Adrenal gland (tissue), 12 donors: ENCODE results near the gene ZNF385A. TPM values are rescaled to one million over a fixed set of nuclear protein-coding genes. Genes with fewer than 3 reads are reported as not detected.

ENCODE experiments used
- DNase-seq, 7 donors: peaks; one replicate each; pipeline ENCODE4 v3.0.0-alpha.2; 2019 to 2020
- H3K27ac ChIP-seq, 5 donors: fragments of 200-600 bp; sonication (generic) in 4 of 5; 1 replicate in 3 of 5; 2 replicates in 2 of 5; pipeline versions ENCODE4 v1.5.1 to v1.8.0; 2016 to 2020; ENCODE audit warnings: mild to moderate bottlenecking in 1 of 5
- H3K27me3 ChIP-seq: fragments of 200-600 bp; 2 replicates; pipeline ENCODE4 v1.8.0; 2021
- H3K36me3 ChIP-seq, 2 donors: fragments of 200-600 bp; replicated peaks in 1 of 2; 1 replicate in 1 of 2; 2 replicates in 1 of 2; pipeline versions ENCODE4 v1.5.1 to v1.8.0; 2018 to 2022
- H3K4me1 ChIP-seq, 2 donors: fragments of 200-600 bp; replicated peaks in 1 of 2; 1 replicate in 1 of 2; 2 replicates in 1 of 2; pipeline versions ENCODE4 v1.5.1 to v1.8.0; 2018 to 2021
- H3K4me3 ChIP-seq, 4 donors: fragments of 200-600 bp; sonication (generic) in 3 of 4; one replicate each; pipeline ENCODE4 v1.5.1; 2016 to 2018
- H3K9me3 ChIP-seq, 3 donors: fragments of 200-600 bp; sonication (generic) in 1 of 3; replicated peaks in 1 of 3; 1 replicate in 2 of 3; 2 replicates in 1 of 3; pipeline versions ENCODE4 v1.5.1 to v1.8.0; 2016 to 2021
- POLR2A ChIP-seq, 2 donors: fragments of 450-650 bp; IDR thresholded peaks; one replicate each; pipeline ENCODE4 v1.6.1; 2017; ENCODE audit warnings: antibody characterized with exemption in 2 of 2, mild to moderate bottlenecking in 2 of 2, moderate library complexity in 1 of 2
- WGBS, 4 donors: extraction: QIAGEN DNeasy Blood & Tissue Kit in 2 of 4; methylation state at CpG; one replicate each; pipeline versions ENCODE4 v1.1.5 to v1.1.7; 2013 to 2017; 5-methylcytosine and 5-hydroxymethylcytosine counted together
- intact Hi-C, 2 donors: fragments of 100-400 bp; cut with DNase I; formaldehyde crosslinking; loops; one replicate each; pipeline versions ENCODE4 v1.14.1 to v1.15.0; 2022 to 2023
- polyA plus RNA-seq, 3 donors: library from polyadenylated mRNA; stranded (reverse); fragments of 200-250 nt in 2 of 3; fragments of 350-450 nt in 1 of 3; fragmentation: Illumina TruSeq in 1 of 3; extraction: RNeasy Lipid Tissue Mini Kit (QIAGEN cat#74804) in 1 of 3; gene quantifications; one replicate each; pipeline ENCODE4 v1.2.3, GENCODE V29; 2013 to 2014
- total RNA-seq, 9 donors: library from RNA; depleted of rRNA in 4 of 9; stranded (reverse); fragments of >200 nt in 4 of 9; fragments of 120-200 nt in 1 of 9; fragmentation: NEBNext Ultra II Directional in 1 of 9; extraction: Animal tissue kit (Norgen Biotek cat#: 25700) in 1 of 9; gene quantifications; one replicate each; pipeline versions ENCODE4 v1.1.0 to v1.2.4, GENCODE V29; 2013 to 2023
- TF ChIP-seq, protein P1 (sequence below), 6 experiments: fragments of 450-650 bp in 4 of 6; fragments of 200-600 bp in 2 of 6; sonication (generic) in 1 of 6; IDR thresholded peaks; 1 replicate in 5 of 6; 2 replicates in 1 of 6; pipeline versions ENCODE4 v1.5.1 to v1.8.0; 2016 to 2021; ENCODE audit warnings: antibody characterized with exemption in 6 of 6, mild to moderate bottlenecking in 2 of 6, moderate library complexity in 1 of 6
- donor health status: healthy with polysubstance abuse.
- donor health status: Bipolar disorder and iron deficiency.
- donor health status: DM: yes; HTN: yes; CAD: no.
- donor health status: DM: no; HTN: no; CAD: no.
- donor health status: DM: no; HTN: no; CAD: no.
- donor health status: DM: yes; HTN: yes; CAD: no.

ZNF385A gene
- total and polyA plus RNA-seq, 12 donors, result 0.94 to 38.2 (median 13.1) TPM

DNA sequence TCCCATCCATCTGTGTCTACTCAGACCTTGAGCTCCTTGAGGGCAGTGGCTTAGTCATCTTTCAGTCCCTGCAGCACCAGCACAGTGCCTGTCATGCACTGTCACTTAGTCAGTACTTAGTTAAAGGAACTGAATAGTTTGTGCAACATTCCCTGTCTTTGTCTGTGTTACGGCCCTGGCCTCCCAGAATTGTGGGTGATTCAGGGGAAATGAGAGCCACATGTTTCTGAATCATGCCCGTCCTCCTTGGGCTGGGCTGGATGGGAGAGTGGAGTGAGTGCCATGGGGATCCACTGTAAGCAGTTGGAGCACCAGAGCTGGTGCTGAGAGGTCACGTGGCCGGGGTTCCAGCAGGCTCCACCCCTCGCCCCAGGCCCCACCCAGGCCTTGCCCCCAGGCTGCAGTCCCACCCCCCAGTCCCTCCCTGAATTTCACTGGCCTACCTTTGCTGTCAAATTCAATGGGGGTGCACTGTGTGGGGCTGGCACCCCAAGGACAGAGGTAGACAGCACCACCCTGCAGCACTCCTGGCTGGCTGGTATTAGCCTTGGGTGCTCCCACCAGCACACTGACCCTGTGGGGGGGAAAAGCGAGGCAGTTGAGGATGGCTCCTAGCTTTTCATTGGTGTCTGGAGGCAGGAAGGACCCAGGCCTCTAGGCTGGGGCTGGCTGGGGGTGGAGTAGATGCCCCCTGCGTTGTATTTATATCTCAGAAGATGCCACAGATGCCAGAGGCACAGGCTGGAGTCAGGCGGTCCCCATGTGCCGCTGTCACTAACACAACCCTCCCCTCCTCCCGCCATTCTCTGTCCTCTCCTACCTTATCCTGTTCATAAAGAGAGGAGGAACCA, 27.1 kb upstream of the ZNF385A start:
- no peak overlapping the region for H3K4me3 ChIP-seq
- H3K36me3 ChIP-seq, result peaks cover 0 to 30% of the 10 kb centered on the region in 2 donors
- WGBS, 4 donors, result 30 to 53% (median 49%) methylated on average over 7 to 10 of the region's 10 CpGs
- intact Hi-C loops, result no loop called here
- H3K27me3 ChIP-seq, result no peaks in the 10 kb centered on the region
- DNase-seq, result peak; percentile 75 to 95 (median 93)
- peak in 1 of 2 donors; percentile 56 for TF ChIP-seq POLR2A (IDR thresholded peaks at IDR 0.05)
- TF ChIP-seq, protein P1, sequence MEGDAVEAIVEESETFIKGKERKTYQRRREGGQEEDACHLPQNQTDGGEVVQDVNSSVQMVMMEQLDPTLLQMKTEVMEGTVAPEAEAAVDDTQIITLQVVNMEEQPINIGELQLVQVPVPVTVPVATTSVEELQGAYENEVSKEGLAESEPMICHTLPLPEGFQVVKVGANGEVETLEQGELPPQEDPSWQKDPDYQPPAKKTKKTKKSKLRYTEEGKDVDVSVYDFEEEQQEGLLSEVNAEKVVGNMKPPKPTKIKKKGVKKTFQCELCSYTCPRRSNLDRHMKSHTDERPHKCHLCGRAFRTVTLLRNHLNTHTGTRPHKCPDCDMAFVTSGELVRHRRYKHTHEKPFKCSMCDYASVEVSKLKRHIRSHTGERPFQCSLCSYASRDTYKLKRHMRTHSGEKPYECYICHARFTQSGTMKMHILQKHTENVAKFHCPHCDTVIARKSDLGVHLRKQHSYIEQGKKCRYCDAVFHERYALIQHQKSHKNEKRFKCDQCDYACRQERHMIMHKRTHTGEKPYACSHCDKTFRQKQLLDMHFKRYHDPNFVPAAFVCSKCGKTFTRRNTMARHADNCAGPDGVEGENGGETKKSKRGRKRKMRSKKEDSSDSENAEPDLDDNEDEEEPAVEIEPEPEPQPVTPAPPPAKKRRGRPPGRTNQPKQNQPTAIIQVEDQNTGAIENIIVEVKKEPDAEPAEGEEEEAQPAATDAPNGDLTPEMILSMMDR (IDR thresholded peaks at IDR 0.05), result no peak
- H3K9me3 ChIP-seq, result no peaks in the 10 kb centered on the region
- peak overlapping the region; percentile 18 to 91 (median 75) for H3K27ac ChIP-seq
- H3K4me1 ChIP-seq, result peaks cover 49 to 59% of the 10 kb centered on the region in 2 donors

DNA sequence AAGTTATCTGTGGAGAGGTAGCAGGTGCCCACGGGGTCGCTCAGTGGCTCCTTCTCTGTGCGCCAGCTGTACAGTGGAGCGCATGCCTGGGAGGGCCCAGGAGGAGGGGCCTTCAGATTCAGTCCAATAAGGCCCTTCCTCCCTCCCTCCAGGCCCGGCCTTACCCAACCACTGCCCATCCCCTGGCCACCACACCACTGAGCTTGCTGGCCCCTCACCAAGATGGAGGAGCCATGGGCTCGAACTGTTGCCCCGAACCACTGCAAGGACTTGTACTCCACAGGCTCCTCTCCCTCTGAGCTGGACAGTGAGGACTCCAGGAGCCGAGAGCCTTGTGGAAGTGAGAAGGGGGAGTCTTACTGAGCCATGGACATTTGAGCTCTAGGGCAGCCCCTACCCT, 24.7 kb upstream of the ZNF385A start:
- DNase-seq, result no peak
- WGBS, 4 donors, result 82 to 94% (median 89%) methylated on average over 7 to 8 of the region's 8 CpGs
- no peak for TF ChIP-seq POLR2A (IDR thresholded peaks at IDR 0.05)
- TF ChIP-seq, protein P1 (IDR thresholded peaks at IDR 0.05), result no peak
- Histone ChIP-seq H3K4me3 (no peak overlapping the region), H3K36me3 (peaks cover 0 to 54% of the 10 kb centered on the region in 2 donors), H3K27me3 (no peaks in the 10 kb centered on the region), H3K9me3 (no peaks in the 10 kb centered on the region), H3K4me1 (peaks cover 28 to 38% of the 10 kb centered on the region in 2 donors), H3K27ac (no peak overlapping the region)
- intact Hi-C loops, result no loop called here

DNA sequence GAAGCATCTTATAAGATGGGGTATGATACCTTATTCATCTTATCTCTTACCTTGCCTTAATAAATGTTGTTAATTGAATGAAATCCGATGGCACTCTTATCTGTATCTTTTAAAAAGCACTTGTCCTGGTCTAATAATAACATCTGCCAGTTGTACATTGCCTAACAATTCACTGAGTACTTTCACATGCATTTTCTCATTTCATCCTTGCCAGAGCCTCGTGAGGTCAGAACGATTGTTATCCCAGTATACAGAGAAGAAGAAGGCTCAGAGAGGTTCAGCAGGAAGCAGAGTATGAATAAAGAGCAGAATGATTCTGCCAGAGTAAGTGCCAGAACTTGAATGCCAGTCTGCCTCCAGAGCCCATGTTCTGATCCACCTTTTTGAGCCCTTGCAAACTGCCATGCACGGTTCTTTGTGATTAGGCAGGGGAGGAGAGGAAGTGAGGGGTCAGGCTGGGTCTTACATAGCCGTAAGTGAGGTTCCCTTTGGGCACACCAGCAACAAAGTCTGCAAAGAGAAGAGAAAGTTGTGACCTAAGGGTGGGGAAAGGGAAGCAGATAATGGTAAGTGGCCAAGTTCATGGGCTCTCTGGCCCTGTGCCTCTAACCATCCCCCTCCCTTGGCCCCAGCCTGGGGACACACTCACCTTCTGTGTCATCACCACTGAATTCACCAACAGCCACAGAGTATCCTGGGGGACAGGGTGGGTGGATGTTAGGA, 22.8 kb upstream of the ZNF385A start:
- intact Hi-C loops, result no loop called here
- TF ChIP-seq, protein P1 (IDR thresholded peaks at IDR 0.05), result no peak
- no peak for TF ChIP-seq POLR2A (IDR thresholded peaks at IDR 0.05)
- H3K4me1 ChIP-seq, result peaks cover 9 to 18% of the 10 kb centered on the region in 2 donors

DNA sequence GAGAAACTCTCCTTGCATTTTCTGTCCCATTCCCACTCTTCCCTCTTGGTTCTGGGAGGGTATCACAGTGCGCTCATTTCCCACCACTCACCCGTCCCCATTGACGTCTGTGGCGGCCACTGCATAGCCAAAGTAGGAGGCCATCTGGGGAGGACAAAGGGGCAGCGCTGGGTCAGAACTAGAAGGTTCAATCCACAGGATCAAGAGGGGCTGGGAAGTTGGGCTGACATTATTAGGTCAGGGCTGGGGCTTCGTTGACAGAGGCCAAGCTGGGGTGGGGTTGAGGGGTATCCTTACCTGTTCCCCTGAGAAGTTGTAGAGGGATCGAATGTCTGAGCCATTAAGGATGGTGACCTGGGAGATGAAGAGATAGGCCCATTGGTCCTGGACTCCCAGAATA, 21.0 kb upstream of the ZNF385A start:
- intact Hi-C loops, result no loop called here
- no peak overlapping the region for H3K4me3 ChIP-seq
- TF ChIP-seq POLR2A (IDR thresholded peaks at IDR 0.05), result no peak
- TF ChIP-seq, protein P1 (IDR thresholded peaks at IDR 0.05), result no peak
- H3K27me3 ChIP-seq, result no peaks in the 10 kb centered on the region
- H3K4me1 ChIP-seq, result peaks cover 0 to 2% of the 10 kb centered on the region in 2 donors
- no peak overlapping the region for H3K27ac ChIP-seq
- no peaks in the 10 kb centered on the region for H3K9me3 ChIP-seq
- DNase-seq, result no peak
- peaks cover 0 to 91% of the 10 kb centered on the region in 2 donors for H3K36me3 ChIP-seq
- WGBS, 4 donors, result 88 to 91% (median 89%) methylated on average over 7 of the region's 7 CpGs

More for the DNA sequence above, 22.8 kb upstream of the ZNF385A start:
- Histone ChIP-seq H3K27me3 (no peaks in the 10 kb centered on the region), H3K27ac (peak overlapping the region in 2 of 5 donors; percentile 17 to 47), H3K4me3 (no peak overlapping the region), H3K36me3 (peaks cover 0 to 73% of the 10 kb centered on the region in 2 donors), H3K9me3 (no peaks in the 10 kb centered on the region)
- no peak for DNase-seq
- WGBS, 4 donors, result 35 to 59% (median 48%) methylated on average over 5 of the region's 5 CpGs
